HG02981 (cell line): ENCODE measurements around the gene CXCL11.
"Not testable (repeated sequence)": the region's sequence is repeated elsewhere in the genome, so short reads cannot be mapped to it uniquely, and the experiment has no call there.

Experiments
- ATAC-seq: cut with Tn5 transposase; IDR thresholded peaks from one replicate; pipeline ENCODE4 v1.9.1; 2021; ENCODE audit warnings: mild to moderate bottlenecking, moderate library complexity; ENCODE audit not compliant: unreplicated experiment

CXCL11 gene

DNA sequence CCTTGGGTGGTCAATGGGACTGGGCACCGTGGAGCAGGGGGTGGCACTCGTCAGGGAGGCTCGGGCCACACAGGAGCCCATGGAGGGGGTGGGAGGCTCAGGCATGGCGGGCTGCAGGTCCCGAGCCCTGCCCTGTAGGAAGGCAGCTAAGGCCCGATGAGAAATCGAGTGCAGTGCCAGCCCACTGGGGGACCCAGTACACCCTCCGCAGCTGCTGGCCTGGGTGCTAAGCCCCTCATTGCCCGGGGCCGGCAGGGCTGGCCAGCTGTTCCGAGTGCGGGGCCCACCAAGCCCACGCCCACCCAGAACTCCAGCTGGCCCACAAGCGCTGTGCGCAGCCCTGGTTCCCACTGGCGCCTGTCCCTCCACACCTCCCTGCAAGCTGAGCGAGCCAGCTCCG is 7.4 kb upstream of the CXCL11 start:
- ATAC-seq: not testable (repeated sequence)

GRCh38 chr4:76042241-76042998 is 6.5 kb upstream of the CXCL11 start:
- ATAC-seq: not testable (repeated sequence)

DNA sequence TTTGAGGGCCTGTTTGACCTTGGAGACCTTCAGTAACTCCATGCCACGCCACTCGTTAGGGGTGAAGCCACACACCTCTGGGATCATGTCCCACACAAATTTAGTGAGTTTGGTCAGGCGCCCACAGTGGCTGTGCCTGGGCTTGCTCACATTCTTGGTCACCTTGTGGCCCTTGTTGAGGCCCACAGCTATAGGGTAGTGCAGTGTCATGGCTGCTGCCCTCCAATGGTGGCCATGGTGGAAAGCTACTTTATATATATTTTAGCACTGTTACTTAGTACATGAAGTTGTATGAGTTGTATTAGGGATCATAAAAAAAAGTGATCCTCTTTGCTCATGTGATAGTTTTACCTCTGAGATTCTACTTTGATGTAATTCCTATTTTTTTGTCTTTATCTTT is 985 bp upstream of the CXCL11 start:
- ATAC-seq: no peak

- ATAC-seq: no peak
These were observed 729 bp downstream of the CXCL11 start for GRCh38 chr4:76035141-76035540.

DNA sequence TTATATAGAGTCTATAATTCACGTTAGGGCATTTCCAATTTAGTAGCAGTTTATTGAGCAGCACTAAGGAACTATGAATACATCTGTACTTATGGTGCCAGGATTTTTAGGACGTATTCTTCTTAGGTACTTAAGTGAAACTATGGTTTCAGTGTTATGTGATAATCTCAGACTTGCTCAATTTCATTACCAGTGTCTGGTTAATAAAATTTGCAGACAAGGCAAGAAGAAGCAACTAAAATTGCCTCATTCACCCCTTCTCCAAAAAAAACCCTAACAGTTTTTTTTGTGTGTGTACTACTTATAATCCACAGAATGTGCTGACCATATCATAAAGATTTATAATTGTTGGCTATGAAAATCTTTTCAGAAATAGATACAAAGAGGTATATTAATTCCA is 6.6 kb downstream of the CXCL11 start:
- ATAC-seq: no peak

DNA sequence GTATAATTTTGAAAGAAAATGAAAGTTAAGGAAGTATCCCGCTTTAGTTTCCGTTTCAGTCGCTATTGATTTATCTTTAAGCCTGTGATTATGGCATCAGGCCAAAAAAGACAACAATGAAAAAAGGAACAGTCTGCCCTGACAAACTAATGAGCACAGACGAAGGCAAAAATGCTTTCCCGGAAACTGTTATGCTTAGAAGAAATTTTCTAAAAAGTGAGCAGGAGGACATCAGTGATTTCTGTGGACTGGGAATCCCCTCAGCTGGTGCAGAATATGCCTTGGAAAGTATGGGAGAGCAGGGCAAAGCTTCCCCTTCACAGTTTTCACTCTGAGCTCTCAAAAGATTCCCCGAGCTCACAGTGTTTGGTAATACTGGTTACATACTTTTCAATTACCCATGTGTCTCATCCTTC is 7.5 kb downstream of the CXCL11 start:
- no peak for ATAC-seq

GRCh38 chr4:76024065-76024464 is 11.8 kb downstream of the CXCL11 start:
- no peak for ATAC-seq

DNA sequence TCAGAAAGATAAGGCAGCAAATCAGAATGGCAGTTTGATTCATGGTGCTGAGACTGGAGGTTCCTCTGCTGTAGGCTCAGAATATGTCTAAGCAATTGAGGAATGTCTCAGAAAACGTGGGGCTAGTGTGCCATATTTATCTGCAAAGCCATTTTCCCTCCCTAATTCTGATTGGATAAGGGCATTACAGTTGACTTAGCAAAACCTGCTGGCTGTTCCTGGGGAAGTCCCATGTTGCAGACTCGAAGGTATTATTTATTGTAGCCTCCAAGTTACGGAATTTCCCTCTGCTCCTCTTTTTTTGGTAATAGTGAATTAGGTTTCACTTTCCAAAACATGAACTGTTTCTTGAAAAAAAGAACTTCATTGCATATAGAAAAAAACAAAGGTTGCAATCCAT is 12.5 kb downstream of the CXCL11 start, which contains the start of gene CXCL10:
Gene CXCL10 (minus strand): TSS at position 109 of the 400 bp plus-strand sequence. CDS start 66 bp downstream, at position 43.
- no peak for ATAC-seq

- ATAC-seq: no peak
These were observed 13.2 kb downstream of the CXCL11 start for GRCh38 chr4:76022677-76023076.

GRCh38 chr4:76022031-76022430 is 13.8 kb downstream of the CXCL11 start:
- ATAC-seq: no peak

- no peak for ATAC-seq
These were observed 18.7 kb downstream of the CXCL11 start for GRCh38 chr4:76017056-76017686.

GRCh38 chr4:76016393-76016792 is 19.5 kb downstream of the CXCL11 start:
- peak; percentile 72 for ATAC-seq

- no peak for ATAC-seq
These were observed 22.3 kb downstream of the CXCL11 start for GRCh38 chr4:76013540-76013939.

DNA sequence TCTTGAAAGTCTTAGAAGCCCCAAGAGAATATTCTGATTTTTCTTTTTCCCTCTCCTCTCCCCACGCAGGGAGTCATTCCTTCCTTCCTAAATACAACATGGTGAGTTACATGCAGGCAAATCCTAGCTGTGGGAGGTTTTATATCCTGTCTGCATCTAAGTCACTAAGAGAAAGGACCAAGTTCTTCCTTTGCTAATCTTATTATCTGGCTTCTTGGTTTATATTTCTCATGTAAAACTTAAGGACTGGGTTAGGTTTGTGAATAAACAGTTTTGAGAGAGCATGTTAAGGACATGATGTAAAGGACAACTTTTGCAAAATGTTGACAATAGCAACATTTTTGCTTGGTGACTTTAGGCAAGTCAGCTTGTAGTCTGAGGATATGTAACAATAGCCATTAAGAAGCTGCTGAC is 23.5 kb downstream of the CXCL11 start:
- no peak for ATAC-seq

DNA sequence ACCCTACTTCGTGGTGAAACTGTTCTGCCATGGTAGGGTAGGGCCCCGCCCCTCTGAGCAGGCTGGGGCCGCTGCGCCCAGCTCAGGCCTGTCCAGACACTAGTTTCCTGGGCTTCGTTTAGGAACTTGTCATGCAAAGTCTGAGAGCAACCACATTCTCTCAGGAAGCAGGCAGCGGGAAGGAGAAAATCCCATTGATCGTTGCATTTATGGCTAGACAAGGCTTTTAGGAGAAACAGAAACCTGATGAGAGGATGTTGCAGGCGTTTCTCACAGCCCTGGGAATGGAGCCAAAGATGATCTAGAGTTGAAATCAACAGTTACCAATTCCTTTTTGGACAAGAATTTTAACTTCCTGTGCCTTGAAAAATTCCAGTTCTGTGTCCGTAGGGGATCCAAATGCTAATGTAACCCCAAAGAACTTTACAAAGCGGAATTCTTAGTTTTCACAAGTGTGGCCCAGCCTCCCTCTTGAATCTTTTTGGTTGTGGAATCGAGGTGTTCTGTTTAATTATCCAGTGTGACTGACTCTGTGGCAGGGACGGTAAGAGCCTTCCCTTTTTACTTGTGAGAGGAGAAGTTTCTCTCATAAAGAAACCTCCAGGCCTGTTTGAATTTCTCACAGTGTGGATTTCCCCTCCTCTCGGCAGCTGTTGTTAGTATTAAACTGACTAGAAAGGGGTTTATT is 24.0 kb downstream of the CXCL11 start:
- ATAC-seq: peak; percentile 56

DNA sequence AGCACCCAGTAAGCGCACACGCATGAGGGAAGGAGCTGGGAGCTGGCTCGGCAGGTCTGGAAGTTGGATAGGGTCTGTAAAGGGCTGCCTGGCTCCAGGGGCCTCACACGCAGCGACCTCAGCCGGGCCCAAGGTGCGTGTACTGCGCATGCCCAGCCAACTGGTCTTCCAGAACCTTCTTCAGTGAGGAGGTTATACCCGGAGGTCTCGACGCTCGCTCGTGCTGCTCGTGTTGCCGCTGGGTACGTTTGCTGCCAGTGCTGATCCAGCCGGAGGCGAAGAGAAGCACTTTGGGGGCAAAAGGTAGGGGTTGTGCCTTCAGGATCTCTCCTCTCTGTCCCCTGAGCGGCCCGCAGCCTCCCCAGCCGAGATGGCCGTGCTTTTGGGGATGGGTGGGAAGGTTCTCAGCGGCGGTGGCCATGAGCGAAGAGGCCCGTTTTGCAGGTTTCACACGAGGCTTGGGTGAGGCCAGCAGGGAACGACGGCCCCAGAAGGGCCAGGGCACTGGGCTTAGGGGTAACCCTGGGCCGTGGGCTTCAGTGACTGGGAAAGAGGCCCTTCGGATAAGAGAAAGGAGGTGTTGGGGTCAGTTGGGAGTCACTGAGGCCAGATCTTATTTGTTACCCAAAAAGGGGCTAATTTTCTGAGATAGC is 24.7 kb downstream of the CXCL11 start:
- ATAC-seq: no peak

DNA sequence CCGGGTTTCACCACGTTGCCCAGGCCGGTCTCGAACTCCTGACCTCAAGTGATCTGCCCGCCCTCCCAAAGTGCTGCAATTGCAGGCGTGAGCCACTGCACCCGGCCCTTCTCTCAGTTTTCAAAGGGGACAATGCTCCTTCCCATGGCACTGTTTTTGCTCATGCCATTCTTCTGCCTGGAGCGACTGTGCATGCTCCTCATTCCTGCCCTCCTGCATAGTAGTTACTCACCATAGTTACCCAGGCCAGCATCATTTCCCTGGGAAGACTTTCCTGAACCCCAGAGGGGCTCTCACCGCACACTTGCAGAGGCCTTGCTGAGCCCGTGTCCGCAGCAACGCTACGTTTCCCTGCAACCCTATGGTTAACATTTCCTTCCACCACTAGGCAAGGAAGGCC is 25.3 kb downstream of the CXCL11 start:
- no peak for ATAC-seq

DNA sequence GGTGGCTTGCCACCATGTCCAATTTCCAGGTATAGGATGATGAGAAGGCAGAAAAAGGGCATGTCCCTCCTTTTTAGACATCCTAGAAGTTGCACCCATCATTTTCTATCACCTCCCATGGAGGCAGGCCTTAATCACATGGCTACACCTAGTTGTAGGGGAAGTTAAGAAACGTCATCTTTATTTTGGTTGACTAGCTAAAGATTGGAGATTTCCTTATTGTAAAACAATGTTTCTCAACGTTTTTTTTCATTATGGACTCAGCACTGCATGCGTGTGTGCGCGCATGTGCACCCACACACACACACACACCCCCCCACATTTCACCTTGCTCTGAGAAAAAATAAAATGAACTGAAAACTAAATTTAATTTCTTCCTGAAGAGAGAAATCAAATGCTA is 26.6 kb downstream of the CXCL11 start:
- ATAC-seq: no peak

DNA sequence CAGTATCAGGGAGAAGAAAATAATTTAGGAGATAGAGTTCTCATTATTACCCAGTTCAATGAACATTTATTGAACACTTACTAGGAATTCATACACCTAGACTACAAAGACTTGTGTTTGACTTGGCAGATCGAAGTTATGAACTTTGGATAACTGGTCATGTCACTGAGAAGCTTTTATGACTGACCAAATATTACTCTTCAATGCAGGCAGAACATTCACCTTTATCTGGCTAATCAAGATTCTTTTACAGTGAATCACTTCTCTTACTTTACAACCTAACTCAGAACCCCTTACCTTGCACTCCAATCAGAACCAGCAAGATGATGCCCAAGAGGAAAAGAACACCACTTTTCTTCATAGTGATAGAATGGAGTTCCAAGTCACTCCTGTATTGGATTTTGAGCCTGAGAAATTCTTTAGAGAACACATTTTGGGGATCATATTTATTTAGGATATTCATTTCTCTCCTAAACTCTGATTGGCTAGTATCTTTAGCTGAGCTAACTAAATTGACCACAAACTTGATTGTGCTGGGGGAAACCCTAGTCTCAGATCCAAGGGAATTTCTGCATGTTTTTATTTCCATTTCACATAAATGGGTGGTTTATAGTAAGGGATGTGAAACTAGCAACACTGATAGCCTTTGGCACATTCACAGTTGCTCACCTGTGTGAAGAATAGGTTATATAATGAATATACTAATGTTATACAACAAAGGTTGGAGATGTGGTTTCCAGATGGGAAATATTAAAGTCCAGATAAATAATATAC is 28.6 kb downstream of the CXCL11 start, which contains the start of gene CXCL9:
Gene CXCL9 (minus strand): TSS at position 421 of the 774 bp plus-strand sequence. CDS start 60 bp downstream, at position 361.
- no peak for ATAC-seq

DNA sequence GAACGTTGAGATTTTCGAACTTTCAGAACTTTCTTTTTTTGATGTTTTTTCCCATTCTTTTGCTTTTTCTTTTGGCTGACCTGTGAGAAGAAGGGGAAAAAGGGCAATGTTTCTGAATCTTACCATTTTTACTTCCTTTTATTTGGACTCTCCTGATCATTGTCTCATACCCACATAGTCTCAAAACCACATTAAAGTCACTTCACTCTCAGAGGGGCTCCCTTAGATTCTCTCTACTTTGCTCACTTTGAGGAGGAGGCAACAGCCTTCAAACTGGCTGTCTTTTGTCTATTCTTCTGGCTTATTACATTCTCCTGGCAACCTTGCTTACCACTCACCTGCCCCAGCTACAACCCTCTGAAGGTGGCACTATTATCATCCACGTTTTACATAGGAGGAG is 32.2 kb downstream of the CXCL11 start:
- no peak for ATAC-seq
